ENCODE measurements around the gene NCOA7. TPM values are rescaled to one million over a fixed set of nuclear protein-coding genes. Genes with fewer than 3 reads are reported as not detected.

Gene NCOA7
- total RNA-seq, 6 donors from 2014 or later, result 33.5 to 75.6 (median 48.9) TPM

- no peaks in the 10 kb centered on the region for H3K36me3 ChIP-seq
- no peak for TF ChIP-seq POLR2AphosphoS5 (IDR thresholded peaks at IDR 0.05)
- no peak for TF ChIP-seq CTCF (IDR thresholded peaks at IDR 0.05)
- TF ChIP-seq POLR2A (IDR thresholded peaks at IDR 0.05), result no peak
- TF ChIP-seq EP300 (IDR thresholded peaks at IDR 0.05), result no peak
- ATAC-seq (ENCODE audit: low FRiP score in 2 of 2) (no peak), DNase-seq (no peak)
- peaks cover 19 to 39% (median 35%) of the 10 kb centered on the region in 4 donors for H3K4me1 ChIP-seq
- no peaks in the 10 kb centered on the region for H3K27me3 ChIP-seq
- H3K4me3 ChIP-seq, result peak overlapping the region in 3 of 4 donors; percentile 70 to 96 (median 94)
- H3K27ac ChIP-seq, result peak overlapping the region; percentile 95 to 99 (median 96)
- H3K9me3 ChIP-seq, result no peaks in the 10 kb centered on the region
These were observed 1.0 kb downstream of the NCOA7 start for GRCh38 chr6:125791820-125792165.

- peak overlapping the region in 3 of 4 donors; percentile 70 to 96 (median 94) for H3K4me3 ChIP-seq
- H3K4me1 ChIP-seq, result peaks cover 19 to 39% (median 35%) of the 10 kb centered on the region in 4 donors
- ATAC-seq (ENCODE audit: low FRiP score in 2 of 2) (no peak), DNase-seq (no peak)
- H3K27ac ChIP-seq, result peak overlapping the region in 3 of 4 donors; percentile 95 to 99 (median 95)
- H3K27me3 ChIP-seq, result no peaks in the 10 kb centered on the region
- no peaks in the 10 kb centered on the region for H3K36me3 ChIP-seq
- 60 to 63% methylated on average over 3 of the region's 3 CpGs for WGBS, 2 donors
- H3K9me3 ChIP-seq, result no peaks in the 10 kb centered on the region
- no peak for TF ChIP-seq POLR2AphosphoS5 (IDR thresholded peaks at IDR 0.05)
- no peak for TF ChIP-seq CTCF (IDR thresholded peaks at IDR 0.05)
- no peak for TF ChIP-seq EP300 (IDR thresholded peaks at IDR 0.05)
- no peak for TF ChIP-seq POLR2A (IDR thresholded peaks at IDR 0.05)
These were observed 1.4 kb downstream of the NCOA7 start for GRCh38 chr6:125792172-125792571.

GRCh38 chr6:125792680-125793079 lies 1.9 kb downstream of the NCOA7 start:
- Histone ChIP-seq H3K36me3 (no peaks in the 10 kb centered on the region), H3K9me3 (no peaks in the 10 kb centered on the region), H3K4me3 (peak overlapping the region in 2 of 4 donors; percentile 70 to 94), H3K27ac (peak overlapping the region in 2 of 4 donors; percentile 95 to 99), H3K27me3 (no peaks in the 10 kb centered on the region), H3K4me1 (peaks cover 22 to 42% (median 39%) of the 10 kb centered on the region in 4 donors)
- DNase-seq, result no peak
- ATAC-seq (ENCODE audit: low FRiP score in 2 of 2), result no peak
- no peak for TF ChIP-seq CTCF (IDR thresholded peaks at IDR 0.05)
- TF ChIP-seq POLR2A (IDR thresholded peaks at IDR 0.05), result no peak
- no peak for TF ChIP-seq EP300 (IDR thresholded peaks at IDR 0.05)
- TF ChIP-seq POLR2AphosphoS5 (IDR thresholded peaks at IDR 0.05), result no peak

GRCh38 chr6:125793280-125793679 lies 2.5 kb downstream of the NCOA7 start:
- peak overlapping the region in 3 of 4 donors; percentile 3 to 99 (median 8) for H3K27ac ChIP-seq

More at GRCh38 chr6:125793280-125793679, 2.5 kb downstream of the NCOA7 start:
- Histone ChIP-seq H3K4me3 (peak overlapping the region in 1 of 4 donors; percentile 70), H3K9me3 (no peaks in the 10 kb centered on the region), H3K4me1 (peaks cover 28 to 48% (median 42%) of the 10 kb centered on the region in 4 donors), H3K27me3 (no peaks in the 10 kb centered on the region), H3K36me3 (no peaks in the 10 kb centered on the region)
- TF ChIP-seq EP300 (IDR thresholded peaks at IDR 0.05) (no peak), POLR2A (IDR thresholded peaks at IDR 0.05) (no peak), POLR2AphosphoS5 (IDR thresholded peaks at IDR 0.05) (no peak), CTCF (IDR thresholded peaks at IDR 0.05) (no peak)
- 78 to 84% methylated on average over 2 of the region's 2 CpGs for WGBS, 2 donors
- DNase-seq (peak in 1 of 2 donors; percentile 31), ATAC-seq (ENCODE audit: low FRiP score in 2 of 2) (no peak)

Measured in upper lobe of left lung (tissue), 6 donors.